ENCODE results near the gene LRRC74B. TPM values are rescaled to one million over a fixed set of nuclear protein-coding genes. Genes with fewer than 3 reads are reported as not detected.
A peak's percentile ranks its signal among the peaks of the same experiment; 100 is the strongest.

LRRC74B gene
- total and polyA plus RNA-seq, 2 of the 4 experiments (the other 2 are of a cell fraction), result not detected

- Histone ChIP-seq H2AFZ (replicated peaks; ENCODE audit: low read length, poor library complexity) (peak overlapping the region; percentile 56), H2BK120ac (ENCODE audit: low read depth, low read length) (no peak overlapping the region), H3K23ac (ENCODE audit: low read depth, low read length) (no peak overlapping the region), H3K4me3 (ENCODE audit: insufficient read depth, low read depth, low read length) (no peak overlapping the region), H4K5ac (ENCODE audit: low read depth, low read length) (no peak overlapping the region), H3K14ac (replicated peaks; ENCODE audit: low read depth, low read length) (no peak overlapping the region), H3K4me2 (ENCODE audit: low read depth, low read length) (no peak overlapping the region), H3K79me1 (ENCODE audit: low read depth in 1 of 2, low read length in 2 of 2) (peaks cover 10 to 36% of the 10 kb centered on the region in 2 experiments; a peak in 3 of 4 replicates), H3K9me1 (ENCODE audit: insufficient read depth, low read length) (0 out of 2 replicates have a peak, but pooled peaks cover 4% of the 10 kb centered on the region), H3K27ac (ENCODE audit: insufficient read depth, low read length) (no peak overlapping the region), H2BK15ac (ENCODE audit: low read depth, low read length) (no peak overlapping the region), H3K9me3 (ENCODE audit: control insufficient read depth, insufficient read depth, low read length) (no peaks in the 10 kb centered on the region), H2AK9ac (replicated peaks; ENCODE audit: low read depth, low read length, poor library complexity) (peak overlapping the region; percentile 37), H3K56ac (ENCODE audit: extremely low read depth, insufficient read depth, low read length) (no peak overlapping the region), H3K4me1 (ENCODE audit: control insufficient read depth, insufficient read depth, low read length) (peaks cover 11% of the 10 kb centered on the region), H4K20me1 (ENCODE audit: insufficient read depth, low read length) (peaks cover 9% of the 10 kb centered on the region; the same call in 1 of the 2 replicates), H4K91ac (ENCODE audit: insufficient read depth, low read depth, low read length) (no peak overlapping the region), H3K36me3 (ENCODE audit: control insufficient read depth, insufficient read depth, low read length) (peaks cover 51% of the 10 kb centered on the region), H2AK5ac (ENCODE audit: low read depth, low read length) (no peak overlapping the region; the same call in 1 of the 2 replicates), H2BK5ac (ENCODE audit: low read depth, low read length, poor library complexity, severe bottlenecking) (no peak overlapping the region), H3K4ac (ENCODE audit: low read depth, low read length) (no peak overlapping the region), H3K18ac (ENCODE audit: low read depth, low read length) (no peak overlapping the region), H3K27me3 (ENCODE audit: control insufficient read depth, insufficient read depth, low read length) (no peaks in the 10 kb centered on the region), H4K8ac (ENCODE audit: low read depth in 2 of 2, low read length in 2 of 2) (no peak overlapping the region), H2BK20ac (ENCODE audit: low read depth, low read length) (no peak overlapping the region), H3K9ac (ENCODE audit: low read depth, low read length) (no peak overlapping the region)
- BruUV-seq (replicated peaks), result no TSS peak
- intact Hi-C loops (cut with micrococcal nuclease), result no loop called here
- ChIA-PET CTCF (no interaction called here), POLR2A (ENCODE audit: unreplicated experiment) (no interaction called here)
- WGBS, 2 experiments (ENCODE audit: extremely low coverage in 2 of 2, insufficient read length in 1 of 2), result no CpG with 5 or more reads among the region's 13 CpGs
- ATAC-seq (ENCODE audit: low read depth) (no peak), DNase-seq (no peak)
- in situ Hi-C loops (cut with MboI; ENCODE audit: low sequenced_read_pairs), result no loop called here
- no peak for TF ChIP-seq MAFK (IDR thresholded peaks at IDR 0.05; ENCODE audit: low read depth, low read length)
- TF ChIP-seq SMC3 (IDR thresholded peaks at IDR 0.05; ENCODE audit: low read depth, low read length), result no peak
- TF ChIP-seq CEBPB (IDR thresholded peaks at IDR 0.05; ENCODE audit: low read depth, low read length), result no peak
- TF ChIP-seq NFE2L2 (IDR thresholded peaks at IDR 0.05; ENCODE audit: low read depth, low read length), result no peak
- TF ChIP-seq ELK1 (IDR thresholded peaks at IDR 0.05; ENCODE audit: borderline replicate concordance, low read depth, low read length), result no peak
- TF ChIP-seq MXI1 (IDR thresholded peaks at IDR 0.05; ENCODE audit: borderline replicate concordance, low read depth, low read length), result no peak
- TF ChIP-seq POLR2A (IDR thresholded peaks at IDR 0.05; ENCODE audit: low read depth, low read length), result no peak
- no peak for TF ChIP-seq RCOR1 (IDR thresholded peaks at IDR 0.05; ENCODE audit: insufficient replicate concordance, low read length)
- no peak for TF ChIP-seq CTCF (conservative IDR thresholded peaks at IDR 0.05; ENCODE audit: low read depth, low read length)
- no peak for TF ChIP-seq MAZ (IDR thresholded peaks at IDR 0.05; ENCODE audit: borderline replicate concordance, low read depth, low read length)
- no peak for TF ChIP-seq CHD1 (IDR thresholded peaks at IDR 0.05; ENCODE audit: low read depth, low read length)
- dilution Hi-C loops (cut with HindIII; ENCODE audit: low sequenced_read_pairs, unreplicated experiment), result no loop called here
Measured at GRCh38 chr22:20997536-20998257, 48.0 kb upstream of the LRRC74B start.

Measured in IMR-90 (cell line).